Measurements from ENCODE around the gene PI4KB.

PI4KB gene

DNA sequence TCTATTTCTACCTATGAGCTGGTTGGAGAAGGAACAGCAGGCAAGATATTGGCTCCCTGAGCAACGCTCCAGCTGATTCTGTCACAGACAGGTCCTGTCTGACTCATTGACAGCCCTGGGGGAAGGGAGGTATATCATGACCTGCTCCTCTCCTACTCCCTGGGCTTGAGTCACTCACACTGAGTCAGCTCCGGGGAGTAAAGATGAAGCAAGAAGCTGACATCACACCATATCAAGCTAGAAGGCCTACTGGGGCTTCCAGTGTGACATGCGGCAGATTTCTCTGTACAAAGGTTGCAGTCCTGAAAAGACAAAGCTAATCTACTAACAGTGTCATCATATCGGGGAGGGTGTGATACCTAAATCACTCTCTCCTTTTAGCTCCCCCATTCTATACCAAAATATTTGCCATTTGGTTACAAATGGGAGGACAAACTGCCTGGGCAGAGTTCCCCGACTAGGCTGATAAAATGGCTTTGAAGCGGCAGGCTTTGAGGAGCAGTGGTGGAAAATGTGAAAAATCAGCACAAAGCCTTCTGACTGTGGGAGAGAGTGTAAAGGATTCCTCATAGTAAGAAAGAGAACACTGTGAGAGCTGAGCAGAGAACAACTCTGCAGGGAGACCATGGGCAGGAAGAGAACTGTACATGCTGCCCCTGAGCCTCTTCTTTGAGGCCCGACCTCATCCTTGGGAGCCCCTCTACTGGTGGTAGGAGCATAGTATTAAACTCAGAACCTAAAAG lies 15.5 kb downstream of the PI4KB start:
- peak; percentile 37 for DNase-seq (ENCODE audit: low spot score)

DNA sequence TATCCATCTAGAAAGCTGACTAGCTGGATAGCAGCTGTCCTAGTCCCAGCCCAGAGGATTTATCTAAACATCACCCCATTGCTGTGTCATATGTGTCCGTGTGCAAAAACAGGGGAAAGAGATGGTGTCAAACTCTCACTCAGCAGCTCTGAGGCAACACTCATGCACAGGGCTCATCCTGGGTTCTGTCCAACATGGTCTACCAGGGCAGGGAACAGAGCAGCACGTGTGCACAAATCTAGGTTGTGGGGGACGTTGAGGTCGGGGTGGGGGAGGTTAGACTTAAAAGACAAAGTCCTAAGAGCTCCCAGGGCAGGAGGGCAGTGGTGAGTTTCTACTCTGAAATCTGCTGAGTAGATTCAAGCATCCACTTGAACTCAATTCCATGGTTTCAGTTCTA lies 16.2 kb downstream of the PI4KB start:
- no peak for DNase-seq (ENCODE audit: low spot score)

DNA sequence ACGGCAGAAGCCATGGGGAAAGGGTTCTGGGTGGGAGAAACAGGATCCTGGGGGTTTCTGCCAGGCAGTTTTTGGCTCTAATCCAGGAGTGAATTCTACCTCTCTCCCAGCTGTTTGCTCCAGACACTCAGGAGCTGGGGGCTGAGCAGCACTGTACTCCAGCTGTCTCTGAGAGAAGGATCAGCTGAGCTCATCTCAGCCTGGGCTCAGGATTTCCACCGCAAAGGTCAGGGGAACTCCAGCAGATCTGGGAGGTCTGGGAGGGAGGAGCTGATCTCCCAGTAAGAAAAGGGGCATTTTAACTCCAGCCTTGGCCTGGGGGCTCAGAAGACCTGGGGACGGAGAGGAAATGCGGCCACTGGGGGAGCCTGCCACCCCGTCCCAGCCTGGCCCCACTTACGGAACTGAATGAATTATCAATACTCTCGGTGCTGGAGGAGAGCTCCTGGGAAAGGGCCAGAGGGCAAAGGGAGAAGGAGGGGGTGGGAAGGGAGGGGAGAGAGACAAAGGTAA lies 17.3 kb downstream of the PI4KB start:
- no peak for DNase-seq (ENCODE audit: low spot score)

DNA sequence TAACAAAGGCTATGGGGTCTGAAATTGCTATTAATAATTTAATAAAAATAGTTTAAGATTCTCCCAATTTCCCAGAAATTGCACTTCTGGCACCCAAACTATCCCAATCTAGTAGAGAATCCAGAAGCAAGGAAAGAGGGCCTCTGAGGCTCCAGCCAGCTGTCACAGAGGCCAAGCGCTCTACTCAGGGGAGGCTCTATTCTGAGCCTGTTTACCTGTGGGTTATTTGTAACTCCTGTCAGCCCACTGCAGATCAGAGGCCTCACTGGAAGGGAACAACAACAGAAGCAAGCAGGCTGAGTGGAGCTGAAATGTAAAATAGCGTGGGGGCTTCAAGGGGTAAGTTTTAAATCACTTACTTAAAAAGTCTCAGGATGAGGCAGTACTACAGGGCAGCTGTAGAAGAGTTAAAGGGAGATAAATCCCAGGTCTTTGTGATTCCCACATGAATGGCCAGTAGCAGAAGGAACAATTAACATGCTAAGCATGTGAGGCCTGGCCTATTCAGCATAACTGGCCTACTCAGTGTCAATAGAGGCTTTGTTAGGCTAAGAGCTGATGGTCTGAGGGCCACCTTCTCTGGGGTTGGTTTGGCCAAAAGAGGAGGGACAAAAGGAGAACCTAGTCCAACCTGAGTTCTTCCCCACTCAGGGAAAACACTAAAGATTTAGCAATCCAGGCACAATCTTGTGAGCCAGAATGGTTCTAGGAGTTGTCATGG lies 32.3 kb downstream of the PI4KB start:
- no peak for DNase-seq (ENCODE audit: low spot score)

DNA sequence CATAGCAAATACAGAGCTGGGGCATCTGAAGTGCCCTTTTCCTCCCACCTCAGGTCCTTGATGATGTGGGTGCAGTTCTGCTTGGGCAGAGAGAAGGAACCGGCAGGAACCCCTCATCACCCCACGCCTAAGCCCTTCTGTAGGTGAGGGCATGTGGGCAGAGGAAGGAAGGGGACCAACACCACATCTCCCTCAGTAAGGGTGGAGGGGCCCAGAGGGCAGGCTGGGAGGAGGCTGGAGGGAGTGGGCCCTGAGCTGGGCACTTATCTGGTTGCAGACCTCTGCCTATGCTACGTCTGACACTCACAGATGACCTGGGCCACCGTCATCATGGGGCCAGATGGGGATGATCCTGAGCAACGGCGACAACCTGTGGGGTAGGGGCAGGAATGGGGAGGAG lies 34.1 kb downstream of the PI4KB start:
- DNase-seq (ENCODE audit: low spot score), result no peak

DNA sequence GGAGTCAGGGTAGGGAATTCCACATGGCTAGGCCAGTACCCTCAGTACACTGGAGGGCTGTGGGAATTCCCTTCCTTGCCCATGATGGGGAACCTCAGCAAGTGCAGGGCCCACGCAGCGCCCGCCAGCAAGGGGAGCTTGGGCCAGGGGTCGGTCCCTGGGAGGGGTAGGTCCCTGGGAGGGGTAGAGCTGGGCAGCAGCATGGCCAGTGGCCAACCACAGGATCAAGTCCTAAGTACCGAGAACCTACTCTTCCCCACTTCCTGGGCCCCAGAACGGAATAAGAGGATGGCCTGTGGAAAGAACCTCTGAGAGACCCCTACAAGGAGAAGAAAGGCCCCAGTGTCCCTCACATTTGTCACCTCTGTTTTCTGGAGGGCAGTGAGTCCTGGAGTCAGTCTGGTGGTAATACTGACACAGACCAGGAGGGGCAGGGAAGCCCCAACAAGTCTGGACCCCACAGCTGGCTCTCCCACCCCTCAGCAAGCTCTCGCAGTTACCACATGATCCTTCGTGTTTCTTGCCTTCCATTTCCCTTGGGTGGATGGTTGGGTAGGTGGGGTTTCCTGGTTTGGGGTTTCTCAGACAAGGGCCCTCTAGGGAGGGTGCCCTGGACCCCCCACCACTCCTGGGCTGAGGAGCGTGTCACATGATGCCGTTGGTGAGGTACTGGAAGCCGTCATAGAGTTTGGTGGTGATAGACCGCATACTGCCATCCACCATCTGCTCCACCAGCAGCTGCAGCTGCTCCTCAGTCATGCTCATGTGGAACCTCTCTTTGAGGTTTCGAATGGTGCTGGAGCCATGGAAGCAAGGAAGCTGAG lies 34.8 kb downstream of the PI4KB start:
- no peak for DNase-seq (ENCODE audit: low spot score)

DNA sequence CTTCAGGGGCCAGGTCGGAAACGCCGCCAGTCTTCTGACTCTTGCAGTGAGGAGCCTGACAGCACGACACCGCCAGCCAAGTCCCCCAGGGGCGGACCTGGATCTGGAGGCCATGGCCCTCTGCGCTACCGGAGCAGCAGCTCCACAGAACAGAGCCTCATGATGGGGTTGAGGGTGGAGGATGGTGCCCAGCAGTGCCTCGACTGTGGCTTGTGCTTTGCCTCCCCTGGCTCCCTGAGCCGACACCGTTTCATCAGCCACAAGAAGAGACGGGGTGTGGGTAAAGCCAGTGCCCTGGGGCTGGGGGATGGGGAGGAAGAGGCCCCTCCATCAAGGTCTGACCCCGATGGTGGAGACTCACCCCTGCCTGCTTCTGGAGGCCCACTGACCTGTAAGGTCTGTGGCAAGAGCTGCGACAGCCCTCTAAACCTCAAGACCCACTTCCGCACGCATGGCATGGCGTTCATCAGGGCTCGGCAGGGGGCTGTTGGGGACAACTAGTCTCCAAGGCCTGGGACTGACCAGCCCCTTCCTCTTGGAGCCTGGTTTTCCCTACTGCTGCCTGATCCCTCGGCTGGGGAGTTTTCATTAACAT lies 36.4 kb downstream of the PI4KB start:
- DNase-seq (ENCODE audit: low spot score), result no peak

DNA sequence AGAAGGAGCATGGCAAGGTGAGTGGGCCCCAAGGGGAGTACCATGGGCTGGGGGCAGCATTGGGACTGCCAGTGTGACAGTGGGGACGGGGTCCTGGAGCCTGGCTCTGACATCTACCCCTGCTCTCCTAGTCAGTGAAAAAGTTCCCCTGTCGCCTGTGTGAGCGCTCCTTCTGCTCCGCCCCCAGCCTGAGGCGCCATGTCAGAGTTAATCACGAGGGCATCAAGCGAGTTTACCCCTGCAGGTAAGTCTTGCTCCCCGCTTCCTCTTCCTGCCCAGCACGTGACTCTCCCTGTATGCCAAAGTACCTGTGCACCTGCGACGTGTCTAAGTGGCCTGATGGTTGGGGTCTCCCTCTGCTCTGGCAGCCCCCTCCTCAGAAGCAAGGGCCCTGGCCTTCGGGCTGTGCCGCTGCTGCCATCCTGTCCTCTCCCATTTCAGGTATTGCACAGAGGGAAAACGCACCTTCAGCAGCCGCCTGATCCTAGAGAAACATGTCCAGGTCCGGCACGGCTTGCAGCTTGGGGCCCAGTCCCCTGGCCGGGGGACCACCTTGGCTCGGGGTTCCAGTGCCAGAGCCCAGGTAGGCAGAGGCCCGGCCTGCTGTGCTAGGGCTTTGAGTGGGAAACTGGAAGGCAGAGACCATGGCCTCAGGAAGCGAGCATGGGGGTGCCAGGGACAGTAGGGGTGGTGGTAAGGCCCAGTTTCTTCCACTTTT lies 37.1 kb downstream of the PI4KB start:
- no peak for DNase-seq (ENCODE audit: low spot score)

DNA sequence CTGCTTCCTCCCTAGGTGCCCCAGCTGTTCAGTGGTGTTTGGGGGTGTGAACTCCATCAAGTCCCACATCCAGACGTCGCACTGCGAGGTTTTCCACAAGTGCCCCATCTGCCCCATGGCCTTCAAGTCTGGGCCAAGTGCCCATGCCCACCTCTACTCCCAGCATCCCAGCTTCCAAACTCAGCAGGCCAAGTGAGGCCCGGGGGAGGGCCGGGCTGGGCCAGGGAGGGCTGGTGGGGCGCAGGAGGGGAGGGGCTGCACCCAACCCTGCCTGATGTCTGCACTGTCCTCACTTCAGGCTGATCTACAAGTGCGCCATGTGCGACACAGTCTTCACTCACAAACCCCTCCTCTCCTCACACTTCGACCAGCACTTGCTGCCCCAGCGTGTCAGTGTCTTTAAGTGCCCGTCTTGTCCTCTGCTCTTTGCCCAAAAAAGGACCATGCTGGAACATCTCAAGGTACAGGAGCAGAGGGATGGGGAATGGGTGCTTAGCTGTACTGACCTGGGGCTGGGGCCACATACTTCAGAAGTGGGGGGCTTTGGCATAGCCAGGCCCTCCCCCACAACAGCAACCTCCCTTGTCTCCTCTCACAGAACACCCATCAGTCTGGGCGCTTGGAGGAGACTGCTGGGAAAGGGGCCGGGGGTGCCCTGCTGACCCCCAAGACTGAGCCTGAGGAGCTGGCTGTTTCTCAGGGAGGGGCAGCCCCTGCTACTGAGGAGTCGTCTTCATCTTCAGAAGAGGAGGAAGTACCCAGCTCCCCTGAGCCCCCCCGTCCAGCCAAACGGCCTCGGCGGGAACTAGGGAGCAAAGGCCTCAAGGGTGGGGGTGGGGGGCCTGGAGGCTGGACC lies 37.9 kb downstream of the PI4KB start:
- DNase-seq (ENCODE audit: low spot score), result no peak

DNA sequence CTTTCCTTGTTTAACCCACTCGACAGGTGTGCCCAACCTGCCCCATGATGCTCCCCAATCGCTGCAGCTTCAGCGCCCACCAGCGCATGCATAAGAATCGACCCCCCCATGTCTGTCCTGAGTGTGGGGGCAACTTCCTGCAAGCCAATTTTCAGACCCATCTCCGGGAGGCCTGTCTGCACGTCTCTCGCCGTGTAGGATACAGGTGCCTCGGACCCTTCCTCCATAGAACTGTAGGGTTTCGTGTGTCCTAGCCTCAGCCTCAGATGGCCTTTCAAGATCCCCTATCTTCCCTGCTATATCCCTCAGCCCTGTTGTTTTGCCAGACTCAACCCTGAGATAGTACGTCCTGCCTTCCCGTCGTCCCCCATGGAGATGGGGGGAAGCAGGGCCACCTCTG lies 38.7 kb downstream of the PI4KB start:
- DNase-seq (ENCODE audit: low spot score), result no peak

DNA sequence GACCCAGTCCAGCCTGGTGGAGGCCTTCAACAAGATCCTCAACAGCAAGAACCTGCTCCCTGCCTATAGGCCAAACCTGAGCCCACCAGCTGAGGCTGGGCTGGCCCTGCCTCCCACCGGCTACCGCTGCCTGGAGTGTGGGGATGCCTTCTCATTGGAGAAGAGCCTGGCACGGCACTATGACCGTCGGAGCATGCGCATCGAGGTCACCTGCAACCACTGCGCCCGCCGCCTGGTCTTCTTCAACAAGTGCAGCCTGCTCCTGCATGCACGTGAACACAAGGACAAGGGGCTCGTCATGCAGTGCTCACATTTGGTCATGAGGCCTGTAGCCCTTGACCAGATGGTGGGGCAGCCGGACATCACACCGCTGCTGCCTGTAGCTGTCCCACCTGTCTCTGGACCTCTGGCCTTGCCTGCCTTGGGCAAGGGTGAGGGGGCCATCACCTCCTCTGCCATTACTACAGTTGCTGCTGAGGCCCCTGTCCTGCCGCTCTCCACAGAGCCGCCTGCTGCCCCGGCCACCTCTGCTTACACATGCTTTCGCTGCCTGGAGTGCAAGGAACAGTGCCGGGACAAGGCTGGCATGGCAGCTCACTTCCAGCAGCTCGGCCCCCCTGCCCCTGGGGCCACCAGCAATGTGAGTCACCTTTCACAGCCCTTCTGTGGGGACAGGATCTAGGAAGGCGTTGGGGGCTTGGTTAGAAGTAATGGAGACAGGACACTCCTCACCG lies 39.3 kb downstream of the PI4KB start:
- no peak for DNase-seq (ENCODE audit: low spot score)

DNA sequence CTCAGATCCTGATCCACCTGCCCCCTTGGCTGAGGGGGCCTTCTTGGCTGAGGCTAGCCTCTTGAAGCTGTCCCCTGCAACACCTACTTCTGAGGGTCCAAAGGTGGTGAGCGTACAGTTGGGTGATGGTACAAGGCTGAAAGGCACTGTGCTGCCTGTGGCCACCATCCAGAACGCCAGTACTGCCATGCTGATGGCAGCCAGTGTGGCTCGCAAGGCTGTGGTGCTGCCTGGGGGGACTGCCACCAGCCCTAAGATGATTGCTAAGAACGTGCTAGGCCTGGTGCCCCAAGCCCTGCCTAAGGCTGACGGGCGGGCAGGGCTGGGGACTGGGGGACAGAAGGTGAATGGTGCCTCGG lies 39.9 kb downstream of the PI4KB start:
- DNase-seq (ENCODE audit: low spot score), result no peak

DNA sequence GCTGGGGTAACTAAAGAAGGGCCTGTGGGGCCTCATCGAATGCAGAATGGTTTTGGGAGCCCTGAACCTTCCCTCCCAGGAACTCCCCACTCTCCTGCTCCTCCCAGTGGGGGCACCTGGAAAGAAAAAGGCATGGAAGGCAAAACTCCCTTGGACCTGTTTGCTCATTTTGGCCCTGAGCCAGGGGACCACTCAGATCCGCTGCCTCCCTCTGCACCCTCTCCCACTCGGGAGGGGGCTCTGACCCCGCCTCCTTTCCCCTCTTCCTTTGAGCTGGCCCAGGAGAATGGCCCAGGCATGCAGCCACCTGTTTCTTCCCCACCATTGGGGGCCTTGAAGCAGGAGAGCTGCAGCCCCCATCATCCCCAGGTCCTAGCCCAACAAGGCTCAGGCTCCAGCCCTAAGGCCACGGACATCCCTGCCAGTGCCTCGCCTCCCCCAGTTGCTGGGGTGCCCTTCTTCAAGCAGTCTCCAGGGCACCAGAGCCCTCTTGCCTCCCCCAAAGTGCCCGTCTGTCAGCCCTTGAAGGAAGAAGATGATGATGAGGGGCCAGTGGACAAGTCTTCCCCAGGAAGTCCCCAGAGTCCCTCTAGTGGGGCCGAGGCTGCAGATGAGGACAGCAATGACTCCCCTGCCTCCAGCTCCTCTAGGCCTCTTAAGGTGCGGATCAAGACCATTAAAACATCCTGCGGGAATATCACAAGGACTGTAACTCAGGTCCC lies 40.4 kb downstream of the PI4KB start:
- no peak for DNase-seq (ENCODE audit: low spot score)

DNA sequence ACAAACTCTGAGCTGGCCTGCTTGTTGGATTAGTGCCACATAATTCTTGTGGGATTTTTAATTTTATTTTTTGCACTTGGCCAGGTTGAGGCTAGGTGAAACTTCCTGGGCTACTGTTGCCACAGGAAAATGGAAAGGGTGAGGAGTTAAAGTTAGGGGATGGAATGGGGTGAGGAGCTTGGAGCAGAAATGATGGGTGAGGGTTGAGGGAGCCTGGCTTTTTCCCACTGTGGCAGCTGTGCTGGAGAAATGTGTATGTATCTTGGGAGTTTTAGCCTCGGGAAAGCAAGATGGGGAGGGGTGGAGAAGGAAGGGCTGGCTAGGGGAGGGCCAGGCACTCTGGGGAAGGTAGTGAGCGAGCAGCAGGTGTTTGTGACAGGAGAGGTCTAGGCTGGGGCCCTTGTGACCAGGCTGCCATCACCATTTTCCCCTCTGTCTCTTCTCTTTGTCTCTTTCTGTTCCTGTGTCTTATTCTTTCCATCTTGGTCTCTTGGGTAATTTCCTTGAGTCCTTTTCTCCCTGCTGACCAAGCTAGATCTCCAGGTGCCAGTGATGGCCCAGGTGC lies 43.1 kb downstream of the PI4KB start:
- DNase-seq (ENCODE audit: low spot score), result no peak

DNA sequence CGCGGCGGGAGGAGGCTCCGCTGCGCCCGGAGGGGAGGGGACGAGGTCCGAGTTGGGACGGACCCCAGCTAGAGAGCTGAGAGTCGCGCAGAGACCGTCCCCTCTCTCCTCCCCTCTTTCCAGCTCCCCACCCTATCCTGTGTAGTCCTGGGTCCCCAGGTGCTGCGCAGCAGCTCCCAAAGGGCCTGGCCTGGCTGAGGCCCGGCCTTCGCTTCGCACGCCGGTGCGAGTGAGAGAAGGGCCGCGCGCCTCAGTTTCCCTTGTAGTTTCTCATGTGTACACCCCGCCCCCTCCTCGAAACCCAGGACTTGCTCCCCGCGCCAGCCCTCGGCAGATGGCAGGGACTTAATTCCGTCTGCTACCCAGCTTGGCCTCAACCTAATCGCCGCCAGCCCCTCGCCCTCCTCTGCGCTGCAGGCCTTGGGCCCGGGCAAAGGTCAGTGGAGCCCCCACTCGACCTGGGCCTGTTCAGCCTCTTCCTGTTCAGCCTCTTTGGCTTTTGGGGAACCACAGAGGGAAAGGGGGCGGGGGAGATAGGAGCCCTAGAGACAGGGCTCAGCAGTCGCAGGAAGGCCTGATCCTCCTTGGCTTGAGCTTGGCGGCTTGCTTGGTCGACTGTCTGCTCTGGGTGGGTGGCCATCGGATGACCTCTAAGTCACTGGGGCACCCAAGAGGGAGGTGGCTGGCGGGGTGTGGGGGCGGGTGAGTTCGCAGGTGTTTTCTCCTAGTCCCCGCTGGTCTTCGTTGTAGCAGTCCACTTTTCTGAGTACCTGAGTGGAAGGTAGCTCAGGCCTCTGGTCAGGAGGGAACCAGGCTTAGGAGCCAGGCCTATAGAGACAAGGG lies 44.1 kb downstream of the PI4KB start:
- peak; percentile 33 for DNase-seq (ENCODE audit: low spot score)

DNA sequence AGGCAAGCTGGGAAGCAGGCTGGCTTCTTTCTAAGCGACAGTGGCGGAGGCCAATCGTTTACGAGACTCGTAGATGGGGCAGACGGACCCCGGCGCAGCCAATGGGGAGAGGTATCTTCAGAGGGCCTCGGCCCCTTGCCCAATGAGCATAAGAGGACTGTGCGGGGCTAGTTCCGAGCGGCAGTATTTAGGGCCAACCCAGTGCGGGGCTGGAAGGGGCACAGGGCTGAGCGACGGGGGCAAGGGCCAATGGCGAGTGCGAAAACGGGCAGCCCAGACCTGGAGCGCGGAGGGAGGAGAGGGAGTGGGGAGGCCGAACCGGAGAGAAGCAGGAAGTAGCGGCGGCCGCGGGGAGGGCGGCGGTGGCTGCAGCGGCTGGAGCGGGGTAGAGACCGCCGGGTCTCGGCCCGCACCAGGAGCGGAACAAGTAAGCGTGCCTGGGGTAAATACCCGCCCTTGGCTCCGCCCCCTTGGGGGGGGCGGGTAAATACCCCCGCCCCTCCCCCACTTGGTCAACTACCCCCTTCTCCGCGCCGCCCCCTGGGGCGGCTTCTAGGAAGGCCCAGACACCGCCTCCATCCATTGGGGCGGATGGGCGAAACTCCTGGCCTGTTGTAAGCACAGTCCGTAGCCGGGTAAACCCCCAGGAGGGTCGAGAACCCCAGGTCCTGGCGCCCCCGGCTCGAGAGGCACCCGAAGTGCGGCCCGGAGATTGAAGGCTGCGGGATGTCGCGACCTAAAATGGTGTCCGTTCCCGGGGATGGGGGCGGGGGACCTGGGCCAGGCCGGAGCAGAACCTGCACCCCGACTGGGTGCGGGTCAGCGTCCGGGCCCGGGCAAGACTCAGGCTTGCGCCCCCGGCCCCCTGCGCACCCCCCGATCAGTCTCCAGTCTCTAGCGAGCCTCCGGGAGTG lies 45.0 kb downstream of the PI4KB start, which contains the start of gene ZNF687:
ZNF687 (plus strand) TSS at position 331 of the 914 bp plus-strand sequence. CDS start 3,993 bp downstream, outside the sequence.
- DNase-seq (ENCODE audit: low spot score), result peak; percentile 99

Measured in HuH-7 (cell line).